OCI-LY1 (cell line): Measurements from ENCODE around the gene FILIP1L.

Experiments used
- H2AFZ ChIP-seq: fragments of 200-600 bp; sonication (generic), shearing (Covaris generic); 2 replicates; pipeline ENCODE4 v1.6.0; 2014; ENCODE audit warnings: antibody characterized with exemption, mild to moderate bottlenecking, low read length
- H3F3A ChIP-seq: fragments of 200-600 bp; sonication (generic), shearing (Covaris generic); 2 replicates; pipeline ENCODE4 v1.6.0; 2014; ENCODE audit warnings: mild to moderate bottlenecking, antibody characterized with exemption, low read length, moderate library complexity; ENCODE audit not compliant: insufficient read depth
- H3K27ac ChIP-seq: fragments of 200-600 bp; sonication (generic); 2 replicates; pipeline ENCODE4 v1.5.1; 2014; ENCODE audit warnings: low read length, mixed run types, mild to moderate bottlenecking, low read depth; ENCODE audit not compliant: poor library complexity, severe bottlenecking
- H3K27me3 ChIP-seq: fragments of 200-600 bp; sonication (generic); 2 replicates; pipeline ENCODE4 v1.6.0; 2014; ENCODE audit warnings: antibody characterized with exemption, mild to moderate bottlenecking, low read length, moderate library complexity; ENCODE audit not compliant: insufficient read depth
- H3K36me3 ChIP-seq: fragments of 200-600 bp; sonication (generic); 2 replicates; pipeline ENCODE4 v1.6.1; 2014; ENCODE audit warnings: mild to moderate bottlenecking, antibody characterized with exemption, low read length, moderate library complexity, mixed read lengths; ENCODE audit not compliant: insufficient read depth
- H3K4me1 ChIP-seq: fragments of 200-600 bp; sonication (generic); 2 replicates; pipeline ENCODE4 v1.5.1; 2014; ENCODE audit warnings: mild to moderate bottlenecking, low read length, moderate library complexity; ENCODE audit not compliant: insufficient read depth, severe bottlenecking
- H3K4me2 ChIP-seq: fragments of 200-600 bp; sonication (generic), shearing (Covaris generic); 2 replicates; pipeline ENCODE4 v1.6.1; 2014; ENCODE audit warnings: low read length
- H3K4me3 ChIP-seq: fragments of 200-600 bp; sonication (generic); 2 replicates; pipeline ENCODE4 v1.5.1; 2014; ENCODE audit warnings: low read length, low read depth, mild to moderate bottlenecking, mixed read lengths; ENCODE audit not compliant: poor library complexity, severe bottlenecking
- H3K79me2 ChIP-seq: fragments of 200-600 bp; shearing (Covaris generic); 2 replicates; pipeline ENCODE4 v1.6.1; 2016; ENCODE audit warnings: mixed run types, low read length, mixed read lengths; ENCODE audit not compliant: insufficient read depth
- H3K9ac ChIP-seq: fragments of 200-600 bp; sonication (generic), shearing (Covaris generic); 2 replicates; pipeline ENCODE4 v1.6.1; 2014; ENCODE audit warnings: mild to moderate bottlenecking, low read length, mixed read lengths
- H3K9me2 ChIP-seq: fragments of 200-600 bp; sonication (generic), shearing (Covaris generic); 2 replicates; pipeline ENCODE4 v1.6.1; 2014; ENCODE audit warnings: low read depth, mild to moderate bottlenecking, low read length, mixed read lengths
- H3K9me3 ChIP-seq: fragments of 200-600 bp; shearing (Covaris generic); 2 replicates; pipeline ENCODE4 v1.6.1; 2014; ENCODE audit warnings: low read length, mixed read lengths
- H4K20me1 ChIP-seq: fragments of 200-600 bp; sonication (generic), shearing (Covaris generic); 2 replicates; pipeline ENCODE4 v1.6.0; 2016; ENCODE audit warnings: mild to moderate bottlenecking, low read length; ENCODE audit not compliant: insufficient read depth
- CTCF ChIP-seq: fragments of 200-600 bp; sonication (generic), shearing (Covaris generic); IDR thresholded peaks from 2 replicates; pipeline ENCODE4 v1.5.1; 2017; ENCODE audit warnings: mild to moderate bottlenecking, antibody characterized with exemption, low read length, moderate library complexity, mixed read lengths
- EZH2 ChIP-seq: fragments of 200-600 bp; sonication (generic), shearing (Covaris generic); IDR thresholded peaks from 2 replicates; pipeline ENCODE4 v1.8.0; 2017; ENCODE audit warnings: borderline replicate concordance, mixed run types, mild to moderate bottlenecking, antibody characterized with exemption, low read length, moderate library complexity, mixed read lengths

The FILIP1L gene

GRCh38 chr3:99940350-99940749 lies 174.0 kb downstream of the FILIP1L start:
- H3K27me3 ChIP-seq: no peaks in the 10 kb centered on the region
- H3K4me2 ChIP-seq: no peak overlapping the region
- H3K9ac ChIP-seq: no peak overlapping the region
- no peak for TF ChIP-seq CTCF
- TF ChIP-seq EZH2: no peak
- H3K79me2 ChIP-seq: no peaks in the 10 kb centered on the region
- H4K20me1 ChIP-seq: no peaks in the 10 kb centered on the region
- H3K9me3 ChIP-seq: no peaks in the 10 kb centered on the region
- H3K4me1 ChIP-seq: peaks cover 36% of the 10 kb centered on the region
- H3K36me3 ChIP-seq: no peaks in the 10 kb centered on the region
- H3K9me2 ChIP-seq: no peaks in the 10 kb centered on the region
- no peak overlapping the region for H2AFZ ChIP-seq
- no peak overlapping the region for H3K27ac ChIP-seq
- no peaks in the 10 kb centered on the region for H3F3A ChIP-seq
- no peak overlapping the region for H3K4me3 ChIP-seq

- Histone ChIP-seq H3K9me2 (no peaks in the 10 kb centered on the region), H3K9me3 (no peaks in the 10 kb centered on the region), H3K36me3 (no peaks in the 10 kb centered on the region), H3K9ac (no peak overlapping the region), H3K4me1 (peaks cover 36% of the 10 kb centered on the region), H4K20me1 (no peaks in the 10 kb centered on the region), H3K4me2 (no peak overlapping the region), H3K4me3 (no peak overlapping the region), H3F3A (no peaks in the 10 kb centered on the region), H3K79me2 (no peaks in the 10 kb centered on the region), H3K27ac (peak overlapping the region; percentile 76), H2AFZ (no peak overlapping the region), H3K27me3 (no peaks in the 10 kb centered on the region)
- no peak for TF ChIP-seq CTCF
- no peak for TF ChIP-seq EZH2
Observed at GRCh38 chr3:99939876-99940275, 174.4 kb downstream of the FILIP1L start.

DNA sequence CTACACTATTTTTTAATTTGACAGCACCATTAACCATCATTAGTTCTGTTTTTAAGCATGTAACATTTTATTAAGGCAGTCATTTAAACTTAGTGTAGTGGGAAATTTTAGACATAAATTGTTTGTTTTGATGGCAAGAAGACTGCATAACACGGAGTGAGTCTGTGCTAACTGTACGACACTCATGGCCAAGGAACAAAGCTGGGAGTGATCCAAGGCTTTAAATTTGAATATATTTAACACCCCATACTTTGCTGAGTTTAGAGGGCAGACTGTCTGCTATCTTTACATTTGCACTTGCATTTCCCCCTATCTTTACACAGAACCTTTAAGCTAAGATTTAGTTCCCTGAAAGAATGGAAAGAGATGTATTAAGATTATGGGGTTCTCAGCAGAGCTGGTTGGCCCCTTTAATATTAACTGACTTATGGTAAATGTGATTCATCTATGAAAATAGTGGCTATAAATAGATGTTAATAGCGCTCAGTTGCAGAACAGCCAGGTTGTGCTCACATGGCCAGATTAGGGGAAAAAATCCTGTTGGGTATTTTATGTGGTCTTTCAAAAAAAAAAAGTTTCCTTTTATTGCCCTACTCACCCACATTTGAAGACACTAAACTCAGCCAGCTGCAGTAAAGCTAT lies 175.9 kb downstream of the FILIP1L start:
- Histone ChIP-seq H3K9me3 (no peaks in the 10 kb centered on the region), H3K36me3 (no peaks in the 10 kb centered on the region), H3K9me2 (no peaks in the 10 kb centered on the region), H4K20me1 (no peaks in the 10 kb centered on the region), H3K4me1 (peaks cover 36% of the 10 kb centered on the region), H3K79me2 (no peaks in the 10 kb centered on the region), H2AFZ (no peak overlapping the region), H3K4me3 (peak overlapping the region; percentile 35), H3K9ac (peak overlapping the region; percentile 37), H3K27ac (peak overlapping the region; percentile 76), H3K27me3 (no peaks in the 10 kb centered on the region), H3F3A (no peaks in the 10 kb centered on the region), H3K4me2 (peak overlapping the region; percentile 62)
- TF ChIP-seq CTCF (no peak), EZH2 (no peak)
